H9 (cell line): ENCODE results near the gene SLC4A2. TPM values are rescaled to one million over a fixed set of nuclear protein-coding genes. Genes with fewer than 3 reads are reported as not detected.
A peak's percentile ranks its signal among the peaks of the same experiment; 100 is the strongest.

Source experiments
- DNase-seq: peaks from one replicate; pipeline ENCODE4 v3.0.0-alpha.2; 2017
- H2AFZ ChIP-seq: one replicate; pipeline ENCODE4 v1.6.1; 2013; ENCODE audit warnings: mild to moderate bottlenecking, low read length, control low read depth, moderate library complexity
- H2AK5ac ChIP-seq: 2 replicates; pipeline ENCODE4 v1.6.1; 2013; ENCODE audit warnings: low read length, control low read depth, mixed read lengths; ENCODE audit not compliant: insufficient read length
- H2BK120ac ChIP-seq: one replicate; pipeline ENCODE4 v1.6.1; 2013; ENCODE audit warnings: low read depth, mild to moderate bottlenecking, low read length, control low read depth, inconsistent platforms; ENCODE audit not compliant: poor library complexity, severe bottlenecking
- H2BK12ac ChIP-seq: 2 replicates; pipeline ENCODE4 v1.6.1; 2013; ENCODE audit warnings: low read length, control low read depth, mixed read lengths, low read depth; ENCODE audit not compliant: insufficient read length
- H2BK15ac ChIP-seq: 2 replicates; pipeline ENCODE4 v1.6.1; 2013; ENCODE audit warnings: low read depth, low read length, control low read depth
- H2BK20ac ChIP-seq: one replicate; pipeline ENCODE4 v1.6.1; 2013; ENCODE audit warnings: low read depth, mild to moderate bottlenecking, low read length, control low read depth, inconsistent platforms; ENCODE audit not compliant: poor library complexity, severe bottlenecking
- H2BK5ac ChIP-seq: 2 replicates; pipeline ENCODE4 v1.6.1; 2013; ENCODE audit warnings: low read length, control low read depth, mixed read lengths; ENCODE audit not compliant: insufficient read length
- H3K14ac ChIP-seq: 2 replicates; pipeline ENCODE4 v1.6.1; 2013; ENCODE audit warnings: low read length, control low read depth; ENCODE audit not compliant: insufficient read depth
- H3K18ac ChIP-seq: 2 replicates; pipeline ENCODE4 v1.6.1; 2013; ENCODE audit warnings: low read depth, mild to moderate bottlenecking, mixed read lengths, low read length, control low read depth; ENCODE audit not compliant: insufficient read length
- H3K23ac ChIP-seq: 2 replicates; pipeline ENCODE4 v1.6.1; 2013; ENCODE audit warnings: low read length, control low read depth, mixed read lengths, low read depth; ENCODE audit not compliant: insufficient read length
- H3K23me2 ChIP-seq: 2 replicates; pipeline ENCODE4 v1.6.1; 2013; ENCODE audit warnings: low read depth, mild to moderate bottlenecking, mixed read lengths, low read length, control low read depth; ENCODE audit not compliant: insufficient read length, poor library complexity, severe bottlenecking
- H3K27ac ChIP-seq: 2 replicates; pipeline ENCODE4 v1.5.1; 2013; ENCODE audit warnings: low read length, control low read depth, mixed read lengths, low read depth; ENCODE audit not compliant: insufficient read length
- H3K27me3 ChIP-seq: 2 replicates; pipeline ENCODE4 v1.6.1; 2013; ENCODE audit warnings: low read length, control low read depth, inconsistent platforms; ENCODE audit not compliant: insufficient read depth
- H3K4ac ChIP-seq: 2 replicates; pipeline ENCODE4 v1.6.1; 2013; ENCODE audit warnings: low read depth, mild to moderate bottlenecking, control low read depth, inconsistent platforms, low read length, moderate library complexity
- H3K4me1 ChIP-seq: 2 replicates; pipeline ENCODE4 v1.6.1; 2013; ENCODE audit warnings: low read length, control low read depth, inconsistent platforms; ENCODE audit not compliant: insufficient read depth
- H3K4me2 ChIP-seq: 2 replicates; pipeline ENCODE4 v1.6.1; 2013; ENCODE audit warnings: low read length, control low read depth, mixed read lengths; ENCODE audit not compliant: insufficient read length, insufficient read depth
- H3K56ac ChIP-seq: 2 replicates; pipeline ENCODE4 v1.6.1; 2013; ENCODE audit warnings: low read depth, mild to moderate bottlenecking, mixed read lengths, low read length, control low read depth; ENCODE audit not compliant: insufficient read length
- H3K79me1 ChIP-seq: 2 replicates; pipeline ENCODE4 v1.6.1; 2013; ENCODE audit warnings: low read depth, mild to moderate bottlenecking, moderate library complexity, low read length, control low read depth, inconsistent platforms; ENCODE audit not compliant: insufficient read depth, poor library complexity, severe bottlenecking
- H3K79me2 ChIP-seq: 2 replicates; pipeline ENCODE4 v1.6.1; 2013; ENCODE audit warnings: low read length, control low read depth, inconsistent platforms; ENCODE audit not compliant: insufficient read depth
- H3K9ac ChIP-seq: 2 replicates; pipeline ENCODE4 v1.6.1; 2013; ENCODE audit warnings: low read length, control low read depth, mixed read lengths; ENCODE audit not compliant: insufficient read length; ENCODE audit errors: extremely low read depth
- H3K9me3 ChIP-seq: one replicate; pipeline ENCODE4 v1.6.1; 2013; ENCODE audit warnings: low read depth, low read length, inconsistent platforms; ENCODE audit not compliant: control insufficient read depth
- H3T11ph ChIP-seq: one replicate; pipeline ENCODE4 v1.6.1; 2013; ENCODE audit warnings: mild to moderate bottlenecking, low read length, control low read depth, inconsistent platforms
- H4K20me1 ChIP-seq: one replicate; pipeline ENCODE4 v1.6.1; 2013; ENCODE audit not compliant: control insufficient read depth, insufficient read length, insufficient read depth
- H4K5ac ChIP-seq: 2 replicates; pipeline ENCODE4 v1.6.1; 2013; ENCODE audit warnings: low read depth, mild to moderate bottlenecking, mixed read lengths, low read length, control low read depth; ENCODE audit not compliant: insufficient read length
- H4K8ac ChIP-seq: replicated peaks from 2 replicates; pipeline ENCODE4 v1.6.1; 2013; ENCODE audit warnings: low read length, control low read depth, mixed read lengths, low read depth; ENCODE audit not compliant: insufficient read length
- H4K91ac ChIP-seq: 2 replicates; pipeline ENCODE4 v1.6.1; 2013; ENCODE audit warnings: low read depth, mild to moderate bottlenecking, moderate library complexity, mixed read lengths, low read length, control low read depth; ENCODE audit not compliant: insufficient read length
- H3K27ac Mint-ChIP-seq, 3 experiments: 2 replicates in 2 of 3; 3 replicates in 1 of 3; pipeline ENCODE4 v1.8.0; 2020 to 2021; ENCODE audit warnings: mixed read lengths in 3 of 3, mild to moderate bottlenecking in 1 of 3, moderate library complexity in 1 of 3
- H3K27me3 Mint-ChIP-seq: 2 replicates; pipeline ENCODE4 v1.8.0; 2021; ENCODE audit warnings: low read depth, mild to moderate bottlenecking, moderate library complexity, mixed read lengths
- H3K36me3 Mint-ChIP-seq, 3 experiments: 2 replicates in 2 of 3; 3 replicates in 1 of 3; pipeline ENCODE4 v1.8.0; 2020 to 2021; ENCODE audit warnings: low read depth in 3 of 3, mixed read lengths in 3 of 3; ENCODE audit not compliant: insufficient read depth in 1 of 3
- H3K4me1 Mint-ChIP-seq, 2 experiments: 2 replicates each; pipeline ENCODE4 v1.8.0; 2020; ENCODE audit warnings: mixed read lengths in 2 of 2
- H3K4me3 Mint-ChIP-seq, 2 experiments: 2 replicates in 1 of 2; 3 replicates in 1 of 2; pipeline ENCODE4 v1.8.0; 2020 to 2021; ENCODE audit warnings: mild to moderate bottlenecking in 2 of 2, mixed read lengths in 2 of 2, moderate library complexity in 1 of 2
- H3K9me3 Mint-ChIP-seq, 2 experiments: 2 replicates in 1 of 2; 3 replicates in 1 of 2; pipeline ENCODE4 v1.8.0; 2020; ENCODE audit warnings: mild to moderate bottlenecking in 2 of 2, mixed read lengths in 2 of 2, moderate library complexity in 1 of 2
- CTCF ChIP-seq: fragments of 200-600 bp; sonication (generic); conservative IDR thresholded peaks from 3 replicates; pipeline ENCODE4 v1.8.0; 2021; ENCODE audit warnings: antibody characterized with exemption, mild to moderate bottlenecking
- WGBS: extraction: QIAGEN DNeasy Blood & Tissue Kit; methylation state at CpG from one replicate; pipeline ENCODE4 v1.1.7; 2013; ENCODE audit warnings: missing lambda C conversion rate, low lambda C conversion rate, mixed read lengths; ENCODE audit not compliant: insufficient read length; ENCODE audit errors: extremely low coverage; 5-methylcytosine and 5-hydroxymethylcytosine counted together
- total RNA-seq: library from RNA; stranded (reverse); gene quantifications from 2 replicates; pipeline ENCODE4 v1.2.1, GENCODE V29; 2021

SLC4A2 gene
- total RNA-seq, 1 experiment from 2014 or later, result 136 TPM

- Histone ChIP-seq H4K5ac (no peak overlapping the region), H3K27me3 (no peaks in the 10 kb centered on the region; the same call in 1 of the 2 replicates), H3K9ac (peak overlapping the region; percentile 29), H3K18ac (no peak overlapping the region), H4K20me1 (no peaks in the 10 kb centered on the region), H2BK5ac (no peak overlapping the region), H2BK15ac (no peak overlapping the region), H3K27ac (no peak overlapping the region), H2AK5ac (no peak overlapping the region), H3K4me2 (peak overlapping the region; percentile 47), H4K91ac (no peak overlapping the region), H3K4ac (no peak overlapping the region), H3K23ac (no peak overlapping the region), H3K79me1 (peaks cover 4% of the 10 kb centered on the region), H3K56ac (no peak overlapping the region), H2BK120ac (no peak overlapping the region), H2BK12ac (no peak overlapping the region), H3K23me2 (peaks cover 20% of the 10 kb centered on the region), H2BK20ac (no peak overlapping the region), H3K4me1 (peaks cover 2% of the 10 kb centered on the region; the same call in 1 of the 2 replicates), H3K79me2 (peaks cover 4% of the 10 kb centered on the region; the same call in 1 of the 2 replicates), H3T11ph (no peak overlapping the region), H3K14ac (peak overlapping the region; percentile 78), H4K8ac (no peak overlapping the region), H3K9me3 (no peaks in the 10 kb centered on the region), H2AFZ (no peak overlapping the region)
- DNase-seq, result no peak
- Mint-ChIP-seq H3K27me3 (peaks cover 15% of the 10 kb centered on the region), H3K36me3 (peaks cover 0 to 18% (median 3%) of the 10 kb centered on the region in 3 experiments; a peak in 4 of 7 replicates), H3K4me3 (peak overlapping the region; percentile 84 to 93), H3K27ac (peak overlapping the region in 1 of 3 experiments; percentile 90; a peak in 1 of 7 replicates), H3K4me1 (peaks cover 44 to 49% of the 10 kb centered on the region in 2 experiments), H3K9me3 (no peaks in the 10 kb centered on the region; a peak in 1 of 5 replicates)
- no CpG with 5 or more reads among the region's 56 CpGs for WGBS
- no peak for TF ChIP-seq CTCF
Observed at GRCh38 chr7:151086802-151087244, 27.4 kb downstream of the SLC4A2 start.
